ENCODE measurements around the gene PLPP2.

The PLPP2 gene

DNA sequence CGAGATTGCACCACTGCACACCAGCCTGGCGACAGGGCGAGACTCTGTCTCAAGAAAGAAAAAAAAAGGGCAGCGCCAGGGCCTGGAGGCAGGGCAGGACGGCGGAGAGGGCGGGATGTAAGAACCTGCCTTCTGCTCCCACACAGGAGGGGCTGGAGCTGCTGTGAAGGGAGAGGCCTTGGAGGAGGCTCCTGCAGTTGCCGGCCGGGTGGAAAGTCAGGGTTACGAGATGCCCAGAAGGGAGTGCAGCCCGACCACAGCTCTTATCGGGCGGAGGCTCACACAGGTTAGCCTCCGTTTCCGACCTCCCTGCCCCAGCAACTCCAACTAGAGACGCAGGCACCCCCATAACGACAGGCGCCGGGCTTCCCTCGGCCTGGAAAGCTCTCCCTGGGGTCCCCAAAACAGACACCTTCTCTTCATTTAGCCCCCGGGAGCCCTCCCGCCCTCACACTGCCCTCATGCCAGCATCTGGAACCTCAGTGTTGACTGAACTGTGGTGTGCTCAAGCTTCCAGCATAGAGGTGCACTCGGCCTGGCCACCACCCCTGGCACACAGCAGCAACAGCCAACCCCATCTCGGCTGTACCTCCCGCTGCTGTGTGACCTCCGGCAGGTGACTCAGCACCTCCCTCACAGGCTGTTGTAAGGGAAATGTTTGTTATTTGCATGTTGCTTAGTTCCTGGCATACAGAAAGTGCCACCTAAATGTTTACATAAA, 1.4 kb downstream of the PLPP2 start:
- H3K27ac Mint-ChIP-seq, result peak overlapping the region in 1 of 2 donors; percentile 42
- peaks cover 65% of the 10 kb centered on the region for H3K27me3 Mint-ChIP-seq
- DNase-seq (no peak), ATAC-seq (peak; percentile 64)
- peak overlapping the region in 1 of 2 donors; percentile 57 for H3K4me3 Mint-ChIP-seq
- H3K4me1 Mint-ChIP-seq, result peaks cover 13% of the 10 kb centered on the region
- no peaks in the 10 kb centered on the region for H3K9me3 Mint-ChIP-seq

DNA sequence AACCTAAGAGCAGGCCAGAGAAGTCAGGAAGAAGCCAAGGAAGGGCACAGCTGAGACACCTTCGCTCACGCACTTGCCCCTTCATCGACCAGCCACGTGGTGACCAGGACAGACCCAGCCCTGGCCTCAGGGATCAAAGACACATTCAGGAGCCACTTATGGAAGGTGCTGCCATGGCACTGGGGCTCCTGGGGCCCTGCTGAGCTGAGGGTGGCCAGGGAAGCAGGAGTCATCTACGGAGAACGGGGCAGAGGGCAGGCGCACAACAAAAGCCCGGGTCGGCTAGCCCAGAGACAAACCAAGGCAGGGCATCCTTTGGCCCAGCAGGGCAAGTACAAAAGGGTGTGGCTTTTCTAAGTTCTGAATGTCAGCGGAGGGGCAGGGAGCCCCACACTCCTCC, 2.3 kb downstream of the PLPP2 start:
- H3K27ac Mint-ChIP-seq, result no peak overlapping the region
- no peak for ATAC-seq
- no peak overlapping the region for H3K4me3 Mint-ChIP-seq
- no peaks in the 10 kb centered on the region for H3K9me3 Mint-ChIP-seq
- H3K4me1 Mint-ChIP-seq, result peaks cover 4% of the 10 kb centered on the region
- peaks cover 57% of the 10 kb centered on the region for H3K27me3 Mint-ChIP-seq
- DNase-seq, result no peak

DNA sequence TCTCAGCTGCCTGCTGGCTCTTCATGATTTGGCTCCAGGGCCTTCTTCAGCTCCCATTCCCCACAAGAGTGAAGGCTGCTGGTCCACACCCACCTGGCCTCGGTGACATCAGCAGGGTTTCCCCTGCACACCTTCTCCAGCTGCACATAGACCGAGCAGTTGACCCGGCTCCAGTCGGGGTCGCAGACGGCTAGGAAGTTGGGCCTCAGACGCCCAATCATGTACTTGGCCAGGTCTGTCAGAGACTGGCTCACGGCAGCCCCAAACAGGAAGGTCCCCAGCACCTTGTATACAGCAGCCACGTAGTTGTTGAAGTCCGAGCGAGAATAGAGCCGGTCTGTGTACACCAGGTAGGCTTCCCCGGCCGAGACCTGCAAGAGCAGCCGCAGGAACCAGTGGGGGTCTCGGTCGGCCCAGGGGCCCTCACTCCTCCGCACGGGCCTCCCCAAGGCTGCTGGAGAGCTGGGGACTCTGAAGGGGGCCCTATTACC, 3.8 kb downstream of the PLPP2 start:
- no peak for ATAC-seq
- no peak for DNase-seq
- no peak overlapping the region for H3K4me3 Mint-ChIP-seq
- no peaks in the 10 kb centered on the region for H3K9me3 Mint-ChIP-seq
- peaks cover 51% of the 10 kb centered on the region for H3K27me3 Mint-ChIP-seq
- no peaks in the 10 kb centered on the region for H3K4me1 Mint-ChIP-seq
- no peak overlapping the region for H3K27ac Mint-ChIP-seq

DNA sequence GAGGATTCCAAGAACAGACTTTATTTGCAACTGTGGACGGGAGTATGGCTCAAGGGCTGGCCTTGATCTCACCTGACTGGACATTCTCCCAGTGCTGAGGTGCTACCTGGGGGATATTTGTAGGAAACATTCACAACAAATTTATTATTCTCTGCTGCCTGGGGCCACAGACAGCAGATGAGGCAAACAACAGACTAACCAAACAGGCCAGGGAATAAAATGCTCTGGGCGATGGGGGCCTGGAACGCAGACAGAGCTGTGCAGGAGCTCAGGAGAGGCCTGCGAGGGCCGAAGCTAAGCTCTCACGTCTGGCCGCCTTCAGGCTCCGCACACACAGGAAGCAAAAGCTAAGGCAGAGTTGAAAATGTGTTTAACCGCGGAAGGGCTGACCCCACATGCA, 7.8 kb downstream of the PLPP2 start:
- no peak for ATAC-seq
- Mint-ChIP-seq H3K4me3 (no peak overlapping the region), H3K27ac (no peak overlapping the region), H3K9me3 (no peaks in the 10 kb centered on the region), H3K27me3 (peaks cover 40% of the 10 kb centered on the region), H3K4me1 (no peaks in the 10 kb centered on the region)
- DNase-seq, result no peak

DNA sequence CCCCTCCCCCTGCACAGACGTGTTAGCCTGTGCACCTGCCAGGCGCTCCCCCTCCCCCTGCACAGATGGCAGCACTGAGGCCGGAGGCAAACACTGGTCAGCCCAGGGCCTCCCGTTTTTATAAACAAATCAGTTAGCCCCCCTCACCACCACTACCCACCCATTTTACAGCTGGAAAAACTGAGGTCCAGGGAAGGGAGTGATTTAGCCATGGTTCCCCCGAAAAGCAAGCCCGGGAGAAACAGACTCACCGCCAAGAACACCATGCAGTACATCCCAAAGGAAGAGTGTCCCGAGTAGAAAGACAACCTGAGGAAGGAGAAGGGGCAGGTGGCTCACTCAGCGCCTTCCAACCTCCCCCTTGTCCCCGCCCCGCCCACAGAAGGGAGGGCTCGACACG, 8.7 kb downstream of the PLPP2 start:
- peaks cover 40% of the 10 kb centered on the region for H3K27me3 Mint-ChIP-seq
- ATAC-seq (no peak), DNase-seq (no peak)
- no peak overlapping the region for H3K27ac Mint-ChIP-seq
- H3K4me1 Mint-ChIP-seq, result no peaks in the 10 kb centered on the region
- no peaks in the 10 kb centered on the region for H3K9me3 Mint-ChIP-seq
- no peak overlapping the region for H3K4me3 Mint-ChIP-seq

DNA sequence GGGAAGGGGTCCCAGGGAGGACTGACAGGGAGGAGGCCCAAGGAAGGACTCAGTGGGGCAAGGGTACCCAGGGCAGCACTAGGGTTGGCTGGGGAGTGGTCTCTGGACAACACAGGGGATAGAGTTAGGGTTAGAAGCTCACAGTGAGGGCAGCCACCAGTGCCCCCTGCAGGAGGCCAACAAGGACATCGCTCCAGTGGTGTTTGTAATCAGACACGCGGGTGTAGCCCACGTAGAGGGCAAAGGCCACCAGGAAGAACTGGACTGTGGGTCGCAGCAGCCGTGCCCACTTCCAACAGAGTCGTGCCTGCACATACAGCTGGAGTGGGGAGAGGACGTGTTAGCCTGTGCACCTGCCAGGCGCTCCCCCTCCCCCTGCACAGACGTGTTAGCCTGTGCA, 9.2 kb downstream of the PLPP2 start:
- no peaks in the 10 kb centered on the region for H3K4me1 Mint-ChIP-seq
- no peak for ATAC-seq
- no peak overlapping the region for H3K27ac Mint-ChIP-seq
- DNase-seq, result no peak
- no peak overlapping the region for H3K4me3 Mint-ChIP-seq
- peaks cover 44% of the 10 kb centered on the region for H3K27me3 Mint-ChIP-seq
- H3K9me3 Mint-ChIP-seq, result no peaks in the 10 kb centered on the region

DNA sequence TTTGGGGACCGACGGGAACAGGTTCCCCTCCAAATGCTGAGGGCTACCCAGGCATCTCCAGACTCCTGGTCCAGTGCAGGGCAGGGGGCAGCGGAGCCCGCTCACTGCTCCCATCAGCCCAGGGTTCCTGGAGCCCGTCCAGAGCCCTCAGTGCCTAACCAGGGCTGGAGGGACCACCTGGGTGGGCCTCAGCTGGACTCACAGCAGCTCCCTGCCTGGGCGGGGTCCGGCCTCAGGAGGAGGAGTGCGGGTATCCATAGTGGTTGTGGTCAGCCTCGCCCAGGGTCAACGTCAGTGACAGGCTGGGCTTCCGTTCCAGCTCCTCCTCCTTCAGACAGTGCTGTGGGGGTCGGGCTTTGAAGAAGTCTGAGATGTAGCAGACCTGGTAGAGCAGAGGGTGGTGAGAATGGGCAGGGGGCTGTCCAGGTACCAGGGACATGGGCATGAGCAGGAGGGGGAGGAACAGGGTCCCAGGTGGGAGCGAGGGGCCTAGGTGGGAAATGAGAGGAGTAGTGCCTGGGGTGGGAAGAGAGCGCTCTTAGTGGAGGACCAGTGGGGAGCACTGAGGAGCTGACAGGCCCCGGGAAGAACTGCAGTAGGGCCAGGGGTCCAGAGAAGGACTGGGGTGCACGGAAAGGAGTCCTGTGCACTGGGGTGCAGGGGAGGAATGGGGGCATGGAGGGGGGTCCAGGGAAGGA, 9.9 kb downstream of the PLPP2 start:
- H3K9me3 Mint-ChIP-seq, result no peaks in the 10 kb centered on the region
- ATAC-seq (no peak), DNase-seq (no peak)
- H3K27me3 Mint-ChIP-seq, result peaks cover 46% of the 10 kb centered on the region
- H3K27ac Mint-ChIP-seq, result no peak overlapping the region
- no peaks in the 10 kb centered on the region for H3K4me1 Mint-ChIP-seq
- H3K4me3 Mint-ChIP-seq, result no peak overlapping the region

DNA sequence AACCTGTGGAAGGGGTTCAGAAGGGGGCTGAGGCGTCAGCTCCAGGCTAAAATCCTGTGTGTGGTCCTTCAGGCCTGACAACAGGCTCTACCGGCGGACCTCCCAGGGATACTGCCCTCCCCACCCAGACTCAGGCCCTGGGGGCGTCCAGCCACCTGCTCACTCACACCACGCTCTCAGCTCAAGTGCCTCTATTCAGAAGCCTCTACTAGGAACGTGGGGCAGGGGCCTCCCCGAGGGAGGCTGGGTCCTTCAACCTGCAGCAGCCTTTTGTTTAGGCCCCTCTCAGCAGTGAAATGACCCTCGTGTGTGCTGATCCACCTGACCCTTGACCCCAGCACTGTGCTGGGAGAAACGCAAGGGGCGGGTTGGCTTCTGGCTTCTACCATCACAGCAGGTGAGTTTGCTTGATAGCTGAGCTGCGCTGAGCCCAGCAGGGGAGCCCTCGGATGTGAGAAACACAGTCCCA, 10.6 kb downstream of the PLPP2 start:
- Mint-ChIP-seq H3K4me3 (no peak overlapping the region), H3K4me1 (no peaks in the 10 kb centered on the region), H3K9me3 (no peaks in the 10 kb centered on the region), H3K27ac (no peak overlapping the region), H3K27me3 (peaks cover 54% of the 10 kb centered on the region)
- no peak for ATAC-seq
- no peak for DNase-seq

DNA sequence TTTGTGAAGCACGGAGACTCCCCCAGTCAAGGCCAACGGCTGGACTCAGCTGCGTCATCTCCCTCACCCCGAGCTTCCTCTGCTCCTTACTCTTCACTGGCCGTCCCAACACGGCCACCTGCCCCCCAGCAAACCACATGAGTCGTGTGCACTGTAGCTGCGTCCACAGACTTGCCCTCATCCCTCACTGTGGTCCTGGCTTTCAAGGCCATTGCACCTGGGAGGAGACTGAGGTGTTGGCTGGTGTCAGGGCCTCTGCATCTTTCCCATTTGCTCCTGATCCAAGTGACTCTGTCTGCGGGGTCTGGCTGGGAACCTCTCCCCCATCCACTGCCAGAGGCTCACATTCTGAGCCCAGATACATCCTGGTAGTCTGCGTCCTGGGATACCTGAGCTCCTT, 11.5 kb downstream of the PLPP2 start:
- Mint-ChIP-seq H3K27ac (no peak overlapping the region), H3K4me1 (no peaks in the 10 kb centered on the region), H3K4me3 (no peak overlapping the region), H3K9me3 (no peaks in the 10 kb centered on the region), H3K27me3 (peaks cover 63% of the 10 kb centered on the region)
- DNase-seq (peak in 1 of 2 donors; percentile 8), ATAC-seq (no peak)

DNA sequence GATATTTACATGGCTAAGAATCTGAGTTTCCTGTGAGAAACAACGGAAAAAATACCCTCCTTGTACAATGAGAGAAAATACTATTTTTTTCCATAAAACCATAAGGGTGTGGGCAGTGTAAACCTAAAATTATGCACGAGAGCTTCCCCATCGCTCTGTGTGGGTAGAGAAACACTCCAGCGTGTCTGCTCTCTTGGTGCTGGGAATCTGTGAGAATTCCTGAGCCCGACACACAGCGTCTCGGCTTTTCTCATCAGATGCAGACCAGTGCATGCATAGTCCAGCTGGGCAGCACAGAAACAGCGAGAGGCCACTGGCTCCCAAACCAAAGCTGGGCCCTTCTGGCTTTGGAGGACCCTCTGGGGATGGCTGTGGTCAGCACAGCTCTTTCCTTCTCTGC, 12.0 kb downstream of the PLPP2 start:
- H3K9me3 Mint-ChIP-seq, result no peaks in the 10 kb centered on the region
- ATAC-seq, result no peak
- no peak overlapping the region for H3K4me3 Mint-ChIP-seq
- peaks cover 65% of the 10 kb centered on the region for H3K27me3 Mint-ChIP-seq
- no peak overlapping the region for H3K27ac Mint-ChIP-seq
- peak in 1 of 2 donors; percentile 2 for DNase-seq
- H3K4me1 Mint-ChIP-seq, result no peaks in the 10 kb centered on the region

DNA sequence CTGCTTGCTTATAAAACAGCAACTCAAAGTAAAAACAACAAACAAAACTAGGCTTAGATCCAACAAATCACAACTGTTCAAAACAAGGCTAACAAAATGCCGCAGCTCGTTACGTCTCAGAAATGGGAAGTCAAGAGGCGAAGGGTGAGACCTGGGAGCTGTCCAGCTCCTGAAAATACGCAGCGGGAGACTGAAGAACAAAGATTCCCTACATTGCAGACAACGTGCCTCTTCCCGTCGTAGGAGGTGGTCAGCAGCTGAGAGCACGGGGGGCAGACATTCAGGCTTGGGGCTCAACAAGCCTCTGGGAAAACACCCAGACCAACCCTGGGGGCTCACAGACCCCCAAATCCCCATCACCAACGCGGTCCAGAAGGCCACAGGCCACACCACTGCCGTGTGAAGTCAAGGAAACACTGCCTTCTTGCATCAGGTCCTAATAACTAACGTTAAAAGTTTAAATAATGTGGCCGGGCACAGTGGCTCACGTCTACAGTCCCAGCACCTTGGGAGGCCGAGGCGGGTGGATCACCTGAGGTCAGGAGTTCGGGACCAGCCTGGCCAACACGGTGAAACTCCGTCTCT, 13.5 kb downstream of the PLPP2 start:
- H3K9me3 Mint-ChIP-seq, result no peaks in the 10 kb centered on the region
- ATAC-seq (no peak), DNase-seq (peak in 1 of 2 donors; percentile 6)
- peaks cover 64% of the 10 kb centered on the region for H3K27me3 Mint-ChIP-seq
- no peak overlapping the region for H3K27ac Mint-ChIP-seq
- H3K4me3 Mint-ChIP-seq, result no peak overlapping the region
- no peaks in the 10 kb centered on the region for H3K4me1 Mint-ChIP-seq

DNA sequence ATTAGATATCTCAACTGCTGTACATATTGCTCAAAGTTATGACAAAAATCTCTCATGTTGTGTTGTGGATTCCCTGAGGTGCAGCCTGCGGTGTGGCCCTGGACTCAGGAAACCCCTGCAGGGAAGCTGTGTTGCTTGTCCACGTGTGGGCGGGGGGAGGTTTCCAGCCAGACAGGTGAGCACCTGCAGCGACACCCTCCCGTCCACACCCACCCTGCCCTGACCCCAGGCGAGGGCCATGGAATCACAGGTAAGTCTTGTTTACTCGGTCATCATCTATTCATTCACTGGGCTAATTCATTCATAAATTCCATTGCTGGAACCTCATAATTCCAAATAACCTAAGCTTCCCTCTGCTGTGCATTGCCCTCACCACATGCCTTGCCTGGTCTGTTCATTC, 14.1 kb downstream of the PLPP2 start:
- Mint-ChIP-seq H3K4me3 (no peak overlapping the region), H3K27ac (no peak overlapping the region), H3K9me3 (no peaks in the 10 kb centered on the region), H3K27me3 (peaks cover 68% of the 10 kb centered on the region), H3K4me1 (no peaks in the 10 kb centered on the region)
- ATAC-seq, result no peak
- peak in 1 of 2 donors; percentile 6 for DNase-seq

DNA sequence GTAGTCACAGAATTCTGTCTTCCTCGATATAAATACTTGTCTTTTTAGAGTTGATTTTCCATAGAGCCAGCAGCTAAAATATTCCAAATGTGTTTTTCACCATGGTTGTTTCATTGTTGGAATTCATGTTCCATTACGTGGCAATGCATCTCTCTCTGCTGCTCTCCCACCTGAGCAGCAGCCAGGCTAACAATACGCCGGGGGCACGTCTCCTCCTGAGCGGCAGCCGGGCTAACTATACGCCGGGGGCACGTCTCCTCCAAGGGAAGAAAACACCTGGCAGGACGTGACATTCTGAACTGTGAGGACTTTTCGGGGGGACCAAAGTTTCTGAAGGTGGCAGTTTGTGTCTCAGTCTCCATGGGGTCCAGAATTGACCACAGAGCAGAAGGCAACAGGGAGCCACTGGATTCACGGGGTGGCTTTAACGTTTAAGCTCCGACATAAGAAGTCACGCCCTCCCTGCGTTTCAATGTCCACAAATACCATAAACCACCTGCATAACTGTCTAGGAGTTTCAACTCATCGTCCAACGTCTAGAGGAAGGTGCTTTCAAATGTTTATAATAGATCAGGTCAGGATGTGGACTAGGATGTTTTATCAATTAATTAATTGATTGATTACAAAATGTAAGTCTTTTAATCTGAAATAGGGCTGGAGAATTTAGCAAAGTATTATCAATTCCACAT, 15.1 kb downstream of the PLPP2 start:
- ATAC-seq (no peak), DNase-seq (peak in 1 of 2 donors; percentile 4)
- H3K4me3 Mint-ChIP-seq, result no peak overlapping the region
- no peaks in the 10 kb centered on the region for H3K4me1 Mint-ChIP-seq
- H3K27ac Mint-ChIP-seq, result no peak overlapping the region
- peaks cover 73% of the 10 kb centered on the region for H3K27me3 Mint-ChIP-seq
- no peaks in the 10 kb centered on the region for H3K9me3 Mint-ChIP-seq

DNA sequence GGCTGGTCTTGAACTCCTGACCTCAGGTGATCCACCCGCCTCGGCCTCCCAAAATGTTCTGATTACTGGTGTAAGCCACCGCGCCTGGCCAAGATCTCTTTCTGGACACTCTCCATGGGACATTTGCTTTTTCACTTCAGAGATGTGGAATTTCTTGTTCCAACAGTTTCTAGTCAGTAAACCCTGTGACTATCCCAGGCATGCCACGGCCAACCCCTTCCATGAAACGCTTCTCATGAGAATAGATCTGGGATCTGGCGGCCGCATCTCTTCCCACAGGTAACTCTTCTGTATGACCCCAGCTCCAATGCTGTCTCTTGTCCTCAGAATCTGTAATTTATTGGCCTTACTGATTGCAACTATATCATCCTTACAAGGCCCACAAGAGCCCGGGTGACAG, 16.2 kb downstream of the PLPP2 start:
- H3K9me3 Mint-ChIP-seq, result no peaks in the 10 kb centered on the region
- ATAC-seq (no peak), DNase-seq (peak in 1 of 2 donors; percentile 2)
- no peaks in the 10 kb centered on the region for H3K4me1 Mint-ChIP-seq
- peaks cover 74% of the 10 kb centered on the region for H3K27me3 Mint-ChIP-seq
- no peak overlapping the region for H3K4me3 Mint-ChIP-seq
- no peak overlapping the region for H3K27ac Mint-ChIP-seq

DNA sequence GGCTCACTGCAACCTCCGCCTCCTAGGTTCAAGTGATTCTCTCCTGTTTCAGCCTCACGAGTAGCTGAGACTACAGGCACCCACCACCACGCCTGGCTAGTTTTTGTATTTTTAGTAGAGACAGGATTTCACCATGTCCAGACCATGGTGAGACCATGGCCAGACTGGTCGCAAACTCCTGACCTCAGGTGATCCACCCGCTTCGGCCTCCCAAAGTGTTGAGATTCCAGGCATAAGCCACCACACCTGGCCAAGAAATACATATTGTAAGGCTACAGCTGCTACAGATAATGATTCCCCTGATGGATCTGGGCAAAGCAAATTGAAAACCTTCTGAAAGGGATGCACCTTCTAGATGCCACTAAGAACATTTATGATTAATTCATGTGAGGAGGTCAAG, 17.8 kb downstream of the PLPP2 start:
- DNase-seq (no peak), ATAC-seq (no peak)
- Mint-ChIP-seq H3K9me3 (no peaks in the 10 kb centered on the region), H3K27me3 (peaks cover 77% of the 10 kb centered on the region), H3K27ac (no peak overlapping the region), H3K4me3 (no peak overlapping the region), H3K4me1 (no peaks in the 10 kb centered on the region)

DNA sequence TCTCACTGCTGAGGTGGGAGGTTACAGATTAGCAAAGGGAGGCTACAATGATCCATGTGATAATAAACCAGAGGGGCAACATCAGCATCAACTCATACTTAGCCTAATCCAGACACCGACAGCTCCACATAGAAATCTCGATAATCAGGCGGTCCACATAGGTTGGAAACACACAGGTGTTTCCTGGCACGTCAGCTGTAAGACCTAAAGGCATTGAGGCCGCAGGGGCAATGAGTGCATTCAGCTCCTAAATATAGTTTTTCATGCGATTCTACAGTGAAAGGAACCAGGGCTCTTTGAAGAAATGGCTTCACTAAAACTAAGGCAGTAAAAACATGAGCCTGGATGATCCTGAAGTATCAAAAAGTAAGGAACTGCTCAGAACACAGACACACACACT, 19.3 kb downstream of the PLPP2 start:
- Mint-ChIP-seq H3K4me1 (peaks cover 8% of the 10 kb centered on the region), H3K9me3 (no peaks in the 10 kb centered on the region), H3K27ac (no peak overlapping the region), H3K4me3 (no peak overlapping the region), H3K27me3 (peaks cover 77% of the 10 kb centered on the region)
- DNase-seq (no peak), ATAC-seq (no peak)

Data from stimulated activated naive CD8-positive, alpha-beta T cell treated with anti-CD3 and anti-CD28 coated beads, Interleukin-15, amount 100 ng/mL, for 72 hours (primary cell).